Right lobe of liver (tissue), 4 donors: ENCODE data around the gene NHLH1.

Experiments
- POLR2A ChIP-seq: fragments of 450-650 bp; IDR thresholded peaks from one replicate; pipeline ENCODE4 v1.6.1; 2017; ENCODE audit warnings: antibody characterized with exemption, mild to moderate bottlenecking
- TF ChIP-seq, protein P1 (sequence below), 4 donors: fragments of 200-600 bp in 3 of 4; fragments of 450-650 bp in 1 of 4; IDR thresholded peaks; one replicate each; pipeline versions ENCODE4 v1.5.1 to v1.8.0; 2016 to 2022; ENCODE audit warnings: antibody characterized with exemption in 4 of 4, mild to moderate bottlenecking in 2 of 4
- donor health status: DM: no; HTN: no; CAD: no.
- donor health status: DM: no; HTN: no; CAD: no.
- donor health status: DM: no; HTN: yes; CAD: no.

DNA sequence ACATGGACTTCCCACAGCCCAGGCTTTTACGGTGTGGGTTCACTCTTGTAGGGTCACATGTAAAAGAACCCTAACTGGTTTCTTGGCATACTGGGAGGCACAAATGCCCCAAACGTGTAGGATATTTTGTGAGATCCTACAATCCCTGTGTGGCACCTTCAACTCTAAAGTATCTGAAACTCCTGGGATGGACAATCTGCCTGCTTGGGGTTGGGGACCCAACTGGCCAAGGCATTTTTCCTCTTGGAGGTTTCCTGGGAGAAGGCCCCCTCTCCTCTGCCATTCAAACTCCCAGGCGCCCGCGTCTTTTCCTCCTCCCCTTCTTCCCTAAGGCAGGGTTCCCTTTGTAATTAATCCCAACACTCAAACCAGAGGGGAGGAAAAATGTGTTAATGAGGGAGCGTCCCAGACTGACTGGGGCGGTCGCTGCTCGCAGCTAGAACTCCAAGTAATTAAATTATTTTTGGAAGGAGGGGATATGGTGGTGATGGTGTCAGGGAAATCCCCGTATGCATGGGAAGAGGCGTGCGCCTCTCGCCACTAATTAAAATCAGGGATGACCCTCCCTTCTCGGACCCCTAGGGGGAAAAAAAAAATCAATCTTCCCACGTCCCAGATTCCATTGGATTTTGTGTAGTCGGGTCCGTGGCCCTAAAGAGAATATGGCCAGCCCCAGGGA lies 32.8 kb downstream of the NHLH1 start:
- TF ChIP-seq, protein P1, sequence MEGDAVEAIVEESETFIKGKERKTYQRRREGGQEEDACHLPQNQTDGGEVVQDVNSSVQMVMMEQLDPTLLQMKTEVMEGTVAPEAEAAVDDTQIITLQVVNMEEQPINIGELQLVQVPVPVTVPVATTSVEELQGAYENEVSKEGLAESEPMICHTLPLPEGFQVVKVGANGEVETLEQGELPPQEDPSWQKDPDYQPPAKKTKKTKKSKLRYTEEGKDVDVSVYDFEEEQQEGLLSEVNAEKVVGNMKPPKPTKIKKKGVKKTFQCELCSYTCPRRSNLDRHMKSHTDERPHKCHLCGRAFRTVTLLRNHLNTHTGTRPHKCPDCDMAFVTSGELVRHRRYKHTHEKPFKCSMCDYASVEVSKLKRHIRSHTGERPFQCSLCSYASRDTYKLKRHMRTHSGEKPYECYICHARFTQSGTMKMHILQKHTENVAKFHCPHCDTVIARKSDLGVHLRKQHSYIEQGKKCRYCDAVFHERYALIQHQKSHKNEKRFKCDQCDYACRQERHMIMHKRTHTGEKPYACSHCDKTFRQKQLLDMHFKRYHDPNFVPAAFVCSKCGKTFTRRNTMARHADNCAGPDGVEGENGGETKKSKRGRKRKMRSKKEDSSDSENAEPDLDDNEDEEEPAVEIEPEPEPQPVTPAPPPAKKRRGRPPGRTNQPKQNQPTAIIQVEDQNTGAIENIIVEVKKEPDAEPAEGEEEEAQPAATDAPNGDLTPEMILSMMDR (IDR thresholded peaks at IDR 0.05): no peak
- no peak for TF ChIP-seq POLR2A
